DMS114 treated with DMSO at 0.1 percent for 48 hours (cell line): ENCODE data around the gene KRT77.
"Not testable (repeated sequence)": the region's sequence is repeated elsewhere in the genome, so short reads cannot be mapped to it uniquely, and the experiment has no call there.

Experiments
- DNase-seq: peaks from one replicate; lab custom pipeline; 2025; ENCODE audit not compliant: unreplicated experiment; lab: John Stamatoyannopoulos, UW

KRT77 gene

DNA sequence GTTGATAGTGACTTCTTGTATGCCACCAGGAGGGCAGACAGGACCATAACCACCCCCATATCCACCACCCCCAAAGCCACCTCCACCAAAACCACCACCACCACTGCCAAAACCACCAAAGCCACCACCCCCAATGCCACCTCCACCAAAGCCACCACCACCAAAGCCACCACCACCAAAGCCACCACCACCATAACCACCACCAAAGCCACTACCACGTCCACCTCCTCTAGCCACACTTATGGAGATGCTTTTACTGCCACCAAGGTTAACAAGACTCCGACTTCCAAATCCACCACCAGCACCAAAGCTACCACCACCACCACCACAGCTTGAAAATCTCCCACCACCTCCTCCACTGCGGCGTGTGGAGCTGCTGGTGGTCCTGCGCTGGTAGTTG, 23.4 kb downstream of the KRT77 start:
- no peak for DNase-seq

DNA sequence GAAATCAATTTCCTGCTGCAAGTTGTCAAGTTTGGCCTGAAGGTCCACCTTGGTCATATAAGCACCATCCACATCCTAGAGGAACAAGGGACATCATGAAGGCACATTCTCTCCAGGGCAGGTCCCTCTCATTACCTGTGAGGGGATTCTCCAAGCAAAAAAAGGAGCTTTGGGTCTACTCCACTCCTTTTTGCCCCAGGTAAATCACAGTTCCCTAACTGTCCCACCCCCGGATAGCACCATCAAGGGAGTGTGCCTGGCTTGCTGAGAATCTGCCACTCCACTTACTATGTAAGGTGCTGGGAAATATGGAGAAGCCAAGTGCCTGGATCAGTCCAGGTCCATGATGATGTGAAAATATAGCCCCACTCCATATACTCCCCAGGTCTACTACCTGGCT, 25.7 kb downstream of the KRT77 start:
- DNase-seq: no peak

DNA sequence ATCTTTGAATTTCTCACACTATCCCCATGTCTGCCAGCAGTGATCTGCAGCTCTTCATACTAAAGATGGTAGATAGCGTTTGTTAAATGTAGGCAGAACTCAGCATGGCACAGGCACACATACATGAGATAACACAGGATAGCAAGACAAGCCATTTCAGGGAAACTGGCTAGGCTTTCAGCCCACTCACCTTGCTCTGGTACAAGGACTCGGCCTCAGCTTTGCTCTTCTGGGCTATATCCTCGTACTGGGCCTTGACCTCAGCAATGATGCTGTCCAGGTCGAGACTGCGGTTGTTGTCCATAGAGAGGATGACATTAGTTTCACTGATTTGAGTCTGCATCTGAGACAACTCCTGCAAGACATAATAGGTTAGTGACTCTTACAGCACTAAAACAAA, 26.2 kb downstream of the KRT77 start:
- no peak for DNase-seq

DNA sequence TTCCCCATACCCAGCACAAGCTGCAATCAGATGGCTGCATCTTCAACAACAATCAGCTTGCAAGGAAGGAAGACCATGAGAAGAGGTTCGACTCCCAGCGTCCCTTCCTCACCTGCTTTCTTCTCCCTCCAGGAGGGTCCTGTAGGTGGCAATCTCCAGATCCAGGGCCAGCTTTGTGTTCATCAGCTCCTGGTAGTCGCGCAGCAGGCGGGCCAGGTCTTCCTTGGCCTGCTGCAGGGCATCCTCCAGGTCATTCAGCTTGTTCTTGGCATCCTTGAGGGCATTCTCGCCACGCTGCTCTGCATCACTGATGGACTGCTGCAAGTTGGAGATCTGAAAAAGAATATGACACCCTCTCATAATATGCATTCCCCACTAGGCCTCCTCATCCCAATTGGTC, 27.2 kb downstream of the KRT77 start:
- DNase-seq: no peak

DNA sequence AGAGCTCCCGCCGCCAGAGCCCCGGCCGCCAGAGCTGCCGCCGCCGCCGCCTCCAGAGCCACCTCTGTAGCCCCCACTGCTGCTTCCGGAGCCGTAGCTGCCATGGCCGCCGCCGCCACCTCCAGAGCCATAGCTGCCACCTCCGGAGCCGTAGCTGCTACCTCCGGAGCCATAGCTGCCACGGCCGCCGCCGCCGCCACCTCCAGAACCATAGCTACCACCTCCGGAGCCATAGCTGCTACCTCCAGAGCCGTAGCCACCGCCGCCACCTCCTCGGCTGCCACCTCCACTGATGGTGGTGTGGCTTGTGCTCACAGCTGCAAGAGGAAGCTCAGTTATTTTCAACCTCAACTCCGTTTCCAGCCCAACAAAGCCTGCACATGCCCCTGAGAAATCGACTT, 28.0 kb downstream of the KRT77 start:
- DNase-seq: no peak

DNA sequence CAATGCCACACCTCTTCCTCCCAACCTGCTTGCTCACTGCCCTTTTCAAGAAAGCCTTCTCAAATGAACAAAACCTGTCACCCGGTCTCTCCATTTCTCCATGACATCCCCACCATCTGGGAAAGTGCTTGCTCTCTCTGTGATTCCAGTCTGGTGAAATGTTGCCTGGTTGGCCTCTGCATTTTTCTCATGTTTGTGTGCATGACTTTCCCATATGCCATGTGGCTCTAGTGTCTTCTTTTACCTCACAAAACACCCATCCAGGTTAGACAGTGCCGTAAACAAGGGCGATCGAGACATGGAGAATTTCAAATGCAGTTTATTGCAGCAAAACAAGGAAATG, 28.9 kb downstream of the KRT77 start:
- no peak for DNase-seq

DNA sequence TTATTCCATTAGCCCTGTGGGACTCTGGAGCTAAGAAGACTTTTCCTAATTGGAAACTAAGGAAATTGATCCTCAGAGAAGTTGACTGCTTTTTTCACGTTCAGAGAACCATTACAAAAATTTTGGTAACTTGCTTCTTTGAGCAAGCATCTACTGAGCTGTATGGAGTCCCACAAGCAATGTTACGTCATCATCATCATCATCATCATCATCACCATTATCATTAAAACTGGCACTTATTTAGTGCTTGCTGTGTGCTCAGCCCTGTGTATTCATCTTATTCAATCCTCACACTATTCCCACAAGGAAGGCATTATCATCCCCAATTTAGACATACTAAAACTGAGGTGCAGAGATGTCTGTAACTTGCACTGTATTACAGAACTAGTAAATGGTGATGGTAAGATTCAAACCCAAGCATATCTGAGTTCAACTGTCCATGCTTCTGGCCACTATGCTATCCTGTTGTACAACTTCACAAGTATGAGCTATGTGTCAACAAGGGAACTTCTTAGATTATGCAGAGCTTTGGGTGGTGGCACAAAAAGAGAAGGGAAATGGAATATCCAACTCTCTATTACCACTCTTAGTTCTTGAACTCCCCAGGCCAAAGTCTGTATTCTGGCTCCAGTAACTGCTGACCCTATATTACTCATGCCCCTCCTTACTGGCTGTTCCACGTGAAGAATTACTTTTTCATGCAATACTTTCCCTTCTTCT, 29.5 kb downstream of the KRT77 start:
- DNase-seq: no peak

DNA sequence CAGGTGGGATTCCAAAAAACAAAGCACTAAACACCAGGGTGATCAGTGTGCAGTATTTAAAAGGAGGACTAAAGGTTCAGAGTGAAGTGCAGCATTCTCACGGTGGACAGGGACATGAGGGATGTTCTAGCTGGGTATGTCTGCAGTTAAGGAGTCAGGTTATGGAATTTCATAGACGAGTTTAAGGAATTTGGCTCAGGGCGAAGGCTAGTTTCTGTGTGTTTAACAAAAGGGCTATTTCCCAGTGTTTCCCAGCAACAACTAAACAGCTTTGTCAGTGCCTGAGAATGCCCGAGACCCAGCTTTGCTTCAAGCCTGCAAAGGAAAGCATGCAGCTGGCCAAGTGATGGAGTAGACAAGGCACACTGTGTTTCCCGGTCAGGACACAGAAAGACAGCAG, 30.1 kb downstream of the KRT77 start:
- DNase-seq: no peak

DNA sequence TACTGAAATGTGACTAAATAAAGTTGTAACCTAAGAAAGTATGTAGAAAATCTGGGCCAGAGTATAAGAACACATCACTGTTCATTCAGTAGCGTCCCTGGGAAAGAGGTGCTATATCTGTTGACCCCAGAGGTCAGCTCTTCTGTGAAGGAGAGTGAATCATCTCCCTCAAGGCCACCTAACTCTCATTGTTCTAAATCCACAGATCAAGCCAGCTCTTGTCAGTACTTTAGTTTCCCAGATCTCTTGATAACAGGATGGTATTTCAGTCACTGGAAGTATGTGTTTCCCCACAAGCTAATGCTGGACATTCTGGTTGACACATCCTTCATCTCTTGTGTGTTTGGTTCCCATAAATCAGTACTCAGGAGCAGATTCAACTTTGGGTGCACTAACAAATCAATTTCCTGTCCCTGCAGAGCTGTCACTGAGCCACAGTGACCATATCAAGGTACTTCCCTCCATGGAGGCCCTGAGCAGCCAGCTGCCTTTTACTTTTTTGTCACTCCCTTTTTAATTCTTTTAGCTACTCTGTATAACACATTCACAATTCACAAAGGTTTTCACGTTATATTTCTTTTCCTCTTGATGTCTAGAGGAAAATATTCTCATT, 30.9 kb downstream of the KRT77 start:
- DNase-seq: no peak

DNA sequence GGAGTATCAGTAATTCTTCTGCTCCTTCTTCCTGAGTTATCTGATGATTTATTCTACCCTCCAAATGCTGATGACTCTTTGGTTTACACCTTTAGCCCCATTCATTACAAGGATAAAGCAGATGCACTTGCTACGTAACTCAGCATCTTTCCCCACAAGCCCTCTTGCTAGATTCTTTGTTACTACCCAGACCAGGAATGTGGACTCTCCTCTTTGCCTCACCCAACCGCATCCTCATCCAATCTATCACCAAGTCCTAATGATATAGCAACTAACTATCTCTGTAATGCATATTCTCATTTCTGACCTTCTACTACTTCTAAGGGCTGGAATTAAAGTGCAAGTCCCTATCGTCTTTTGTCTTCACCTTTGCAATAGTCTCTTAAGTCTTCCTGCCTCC, 32.4 kb downstream of the KRT77 start:
- DNase-seq: no peak

DNA sequence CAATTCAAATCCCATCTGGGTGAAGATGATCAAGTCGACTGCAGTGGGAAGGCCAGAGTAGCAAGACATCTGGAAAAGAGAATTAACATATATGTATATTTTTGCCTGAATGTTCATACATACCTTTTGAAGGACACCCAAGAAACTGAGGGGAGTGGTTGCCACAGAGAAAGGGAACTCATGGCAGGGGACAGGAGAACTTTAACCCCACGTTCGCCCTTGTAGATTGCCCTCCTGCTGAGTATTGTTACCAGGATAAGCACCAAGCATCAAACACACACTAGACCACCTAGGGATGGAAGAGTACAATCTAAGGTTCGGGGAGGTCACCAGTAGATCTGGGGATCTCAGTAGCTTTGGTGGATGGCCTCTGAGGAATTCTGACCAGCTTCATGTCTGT, 32.8 kb downstream of the KRT77 start:
- no peak for DNase-seq

DNA sequence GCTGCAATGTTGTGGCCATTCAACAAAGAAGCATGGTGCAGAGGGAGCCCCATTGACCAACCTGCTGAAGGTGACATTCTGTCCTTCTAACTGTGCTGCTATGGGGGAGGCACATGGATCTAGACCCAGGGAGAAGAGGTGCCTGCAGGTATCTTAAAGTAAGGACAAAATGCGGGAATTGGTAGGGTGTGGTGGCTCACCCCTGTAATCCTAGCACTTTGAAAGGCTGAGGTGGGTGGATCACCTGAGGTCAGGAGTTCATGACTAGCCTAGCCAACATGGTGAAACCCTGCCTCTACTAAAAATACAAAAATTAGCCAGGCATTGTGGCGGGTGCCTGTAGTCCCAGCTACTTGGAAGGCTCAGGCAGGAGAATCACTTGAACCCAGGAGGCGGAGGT, 33.4 kb downstream of the KRT77 start:
- DNase-seq: not testable (repeated sequence)

DNA sequence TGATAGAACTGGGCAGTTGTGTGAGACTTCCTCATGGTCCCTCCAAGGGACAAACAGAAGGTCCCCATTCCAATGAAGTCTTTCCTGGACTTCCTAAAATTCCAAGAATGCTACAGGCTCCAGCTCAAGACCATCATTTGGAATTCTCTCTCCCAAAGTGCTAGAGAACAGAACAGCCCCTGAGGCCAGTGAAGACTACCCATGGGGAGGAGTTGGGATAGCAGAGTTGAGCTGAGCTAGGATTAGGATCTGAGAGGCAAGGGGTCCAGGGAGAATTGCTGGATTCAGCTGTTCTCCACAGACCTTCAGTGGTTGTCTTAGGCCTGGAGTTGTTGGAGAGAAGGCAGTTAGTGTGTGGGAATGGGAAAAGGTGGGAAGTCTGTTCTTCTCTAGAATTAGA, 33.9 kb downstream of the KRT77 start:
- no peak for DNase-seq

DNA sequence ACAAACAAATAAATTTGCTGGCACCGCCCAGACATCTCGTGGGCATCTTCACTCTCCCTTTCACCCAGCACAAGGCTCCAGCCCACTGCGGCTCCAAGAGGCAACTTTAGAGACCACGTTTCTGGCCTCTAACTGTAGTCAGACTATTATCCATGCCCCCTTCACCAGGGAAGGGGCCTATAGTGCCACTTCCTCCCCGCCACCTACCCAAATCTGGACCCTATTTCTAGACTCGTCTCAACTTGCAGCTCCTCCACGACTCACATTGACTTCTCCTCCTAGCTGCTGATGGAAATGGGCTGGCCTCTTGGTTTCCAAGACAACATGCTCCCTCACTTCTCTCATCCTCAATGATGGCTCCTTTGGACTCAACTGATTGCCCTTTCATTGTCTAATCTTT, 35.4 kb downstream of the KRT77 start:
- no peak for DNase-seq

DNA sequence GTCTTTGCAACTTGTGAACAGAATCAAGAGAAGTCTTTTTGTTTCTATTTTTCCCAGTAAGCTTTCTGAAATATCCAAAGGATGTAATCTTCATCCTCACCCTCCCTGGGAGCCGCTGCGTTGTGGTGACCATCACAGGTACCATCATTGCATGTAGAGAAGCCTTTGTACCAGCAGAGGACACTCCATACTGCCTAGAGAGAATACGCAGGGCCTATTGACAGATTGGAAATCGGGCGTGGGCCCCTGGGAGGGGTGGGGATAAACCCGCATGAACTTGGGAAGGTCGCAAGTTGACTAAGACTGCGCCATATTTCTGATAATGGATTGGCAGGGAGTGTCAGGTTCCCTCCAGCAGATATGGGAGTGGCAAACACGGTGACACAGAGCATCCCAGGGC, 35.8 kb downstream of the KRT77 start:
- no peak for DNase-seq

DNA sequence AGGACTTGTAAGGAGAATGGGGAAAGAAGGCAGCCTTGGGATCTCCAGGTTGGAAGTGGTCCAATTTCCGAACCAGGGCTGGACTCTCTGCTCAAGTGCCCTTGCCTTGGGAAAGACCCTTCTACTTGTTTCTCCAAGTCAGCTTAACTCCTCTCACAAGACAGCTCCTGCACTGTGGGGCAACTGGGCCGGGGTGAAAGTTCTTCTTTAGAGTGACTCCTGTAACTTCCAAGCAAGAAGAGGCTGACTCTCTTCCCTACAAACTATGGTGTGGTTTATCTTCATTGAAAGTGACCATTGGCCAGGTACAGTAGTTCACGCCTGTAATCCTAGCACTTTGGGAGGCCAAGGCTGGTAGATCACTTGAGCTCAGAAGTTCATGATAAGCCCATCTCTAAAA, 36.9 kb downstream of the KRT77 start:
- DNase-seq: no peak

DNA sequence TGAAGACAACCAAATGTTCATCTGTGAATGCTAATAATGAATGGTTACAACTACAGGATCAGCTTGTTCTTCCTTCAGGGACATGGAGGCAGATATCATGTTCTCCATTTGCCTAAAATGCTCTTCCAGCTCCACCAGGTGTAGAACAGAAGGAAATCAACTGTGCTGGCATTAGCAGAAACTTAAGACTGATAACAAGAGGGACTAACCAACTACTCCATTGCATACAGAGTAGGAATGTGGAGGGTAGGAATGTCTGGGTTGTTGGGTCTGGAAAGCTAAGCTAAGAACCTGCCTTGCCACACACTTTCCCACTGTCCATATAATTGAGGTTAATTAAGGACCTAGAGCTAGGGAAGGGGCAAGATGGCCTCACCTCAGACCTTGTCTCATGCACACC, 39.9 kb downstream of the KRT77 start:
- DNase-seq: no peak

DNA sequence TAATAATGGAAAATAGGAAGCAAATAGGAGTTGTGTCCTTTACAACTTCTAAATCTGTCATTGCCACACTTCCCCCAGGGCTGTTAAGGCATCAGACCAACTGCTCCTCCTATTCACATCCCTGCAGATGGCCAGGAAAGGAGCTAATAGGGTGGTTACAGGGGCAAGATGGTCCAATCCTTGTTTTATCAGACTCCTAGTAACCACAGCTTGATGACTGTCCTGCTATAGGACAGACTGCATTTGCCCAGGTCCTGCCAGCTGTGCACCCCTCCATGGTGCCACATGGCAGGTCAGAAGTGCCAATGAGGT, 40.5 kb downstream of the KRT77 start:
- no peak for DNase-seq

DNA sequence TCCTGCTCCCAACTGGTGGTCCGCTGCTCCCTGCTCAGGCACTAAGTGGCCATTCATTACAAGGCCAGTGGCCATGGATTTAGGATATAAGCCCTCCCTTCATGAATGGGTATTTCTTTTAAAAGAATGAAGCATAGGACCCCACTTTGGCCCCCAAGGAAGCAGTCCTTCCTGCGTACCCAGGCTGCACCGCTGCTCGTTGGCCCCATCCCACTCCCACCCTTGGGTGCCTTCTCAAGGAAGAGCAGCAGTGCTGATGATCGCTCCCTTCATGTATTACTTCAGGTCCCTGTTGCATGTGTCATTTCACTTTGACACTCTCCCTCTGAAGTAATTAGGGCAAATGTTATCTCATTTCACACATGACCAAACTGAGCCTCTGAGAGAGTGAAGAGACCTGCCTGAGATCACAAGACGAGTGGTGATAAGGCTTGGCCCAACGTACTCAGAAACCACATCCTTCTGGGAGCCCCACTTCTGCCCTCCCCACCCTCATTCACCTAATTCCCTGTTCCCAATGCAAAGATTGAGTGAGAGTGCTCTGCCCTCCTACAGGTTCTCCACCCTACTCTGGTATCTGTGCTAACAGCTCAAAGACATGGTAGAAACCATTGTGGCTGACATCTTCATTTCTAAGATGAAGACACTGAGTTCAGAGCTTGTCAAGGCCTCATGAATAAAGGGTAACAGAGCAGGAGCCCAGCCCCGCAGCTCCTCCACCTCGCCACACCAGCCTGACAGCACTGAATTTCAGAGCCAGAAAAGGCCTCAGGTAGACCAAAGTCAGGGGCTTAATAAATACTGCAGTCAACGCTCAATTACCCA, 41.0 kb downstream of the KRT77 start:
- no peak for DNase-seq

DNA sequence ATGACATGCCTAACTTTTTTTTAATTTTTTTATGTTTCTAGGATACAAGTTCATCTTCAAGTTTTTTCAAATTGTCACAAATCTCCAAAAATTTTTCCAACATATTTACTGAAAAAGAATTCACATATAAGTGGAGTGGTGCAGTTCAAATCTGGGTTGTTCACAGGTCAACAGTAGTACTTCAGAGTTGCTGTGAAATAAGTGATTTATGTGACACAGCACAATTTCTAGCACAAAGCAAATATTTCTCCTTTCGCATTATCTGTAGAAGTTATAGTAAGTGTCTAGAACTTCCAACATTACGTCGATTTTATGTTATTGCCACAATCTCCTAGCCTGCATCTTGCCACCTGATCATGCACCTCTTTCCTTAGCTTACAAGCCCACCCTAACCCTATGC, 41.7 kb downstream of the KRT77 start:
- no peak for DNase-seq

DNA sequence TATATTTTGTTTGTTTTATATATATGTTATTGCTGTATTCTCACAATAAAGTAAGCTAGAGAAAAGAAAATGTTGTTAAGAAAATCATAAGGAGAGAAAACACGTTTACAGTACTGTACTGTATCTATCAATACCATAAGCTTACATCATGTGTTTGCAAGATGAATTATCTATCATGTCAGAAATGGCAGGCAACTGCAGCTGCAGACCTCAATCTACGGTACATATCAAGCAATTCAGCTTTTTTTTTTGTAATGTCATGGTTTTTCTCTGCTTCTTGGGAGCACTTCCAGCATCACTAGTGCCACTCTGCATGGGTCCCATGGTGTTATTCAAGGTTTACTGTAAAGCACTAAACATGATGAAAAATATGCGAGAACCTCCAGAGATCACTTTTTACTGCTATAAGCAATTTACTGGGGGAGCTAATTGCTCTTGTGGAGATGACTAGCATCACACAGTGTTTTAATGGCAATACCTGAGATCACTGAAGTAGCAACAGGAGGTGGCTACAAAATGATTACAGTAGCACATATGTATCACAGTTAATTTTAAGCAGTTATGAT, 42.3 kb downstream of the KRT77 start:
- no peak for DNase-seq

DNA sequence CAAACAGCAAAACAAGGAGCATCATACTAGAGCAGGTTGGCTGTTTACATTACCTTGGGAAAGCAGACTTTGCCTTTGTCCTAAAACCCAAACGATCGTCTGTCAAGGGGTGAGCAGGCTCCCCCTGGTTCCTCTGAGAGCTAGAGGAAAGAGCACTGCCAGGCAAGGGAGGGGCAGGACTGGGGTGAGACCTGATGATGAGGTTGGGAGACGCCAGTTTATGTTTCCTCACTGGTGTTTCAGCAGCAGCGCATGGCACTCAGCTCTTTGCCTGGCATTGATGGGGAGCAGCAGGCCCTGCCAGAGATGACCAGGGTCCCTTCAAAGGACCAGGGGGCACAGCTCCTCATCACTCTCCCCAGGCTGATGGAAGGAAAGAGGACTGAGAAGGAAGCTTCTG, 43.4 kb downstream of the KRT77 start:
- DNase-seq: no peak
